Measurements from ENCODE around the gene UFD1. TPM values are rescaled to one million over a fixed set of nuclear protein-coding genes. Genes with fewer than 3 reads are reported as not detected.

Gene UFD1
- total RNA-seq, 1 experiment from 2014 or later: 74.4 TPM

DNA sequence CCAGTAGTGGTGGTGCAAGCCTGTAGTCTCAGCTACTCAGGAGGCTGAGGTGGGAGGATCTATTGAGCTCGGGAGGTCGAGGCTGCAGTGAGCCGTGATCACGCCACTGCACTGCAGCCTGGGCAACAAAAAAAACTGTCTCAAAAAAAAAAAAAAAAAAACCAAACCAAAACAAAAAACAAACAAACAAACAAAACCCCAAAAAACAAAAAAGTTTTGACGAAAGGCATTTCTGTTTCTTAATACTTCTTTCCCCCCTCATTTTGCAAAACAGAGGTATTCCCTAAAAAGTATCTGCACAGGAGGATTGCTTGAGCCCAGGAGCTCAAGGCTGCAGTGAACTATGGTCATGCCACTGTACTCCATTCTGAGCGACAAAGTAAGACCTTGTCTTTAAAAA lies 58.7 kb downstream of the UFD1 start:
- Mint-ChIP-seq H3K27me3 (ENCODE audit: low read depth) (no peaks in the 10 kb centered on the region), H3K9me3 (peaks cover 0 to 3% of the 10 kb centered on the region in 2 experiments; a peak in 2 of 5 replicates), H3K4me1 (peaks cover 29 to 32% of the 10 kb centered on the region in 2 experiments), H3K36me3 (ENCODE audit: insufficient read depth in 1 of 3, low read depth in 3 of 3) (peaks cover 5 to 10% (median 8%) of the 10 kb centered on the region in 3 experiments; a peak in 5 of 7 replicates), H3K27ac (no peak overlapping the region; a peak in 1 of 7 replicates), H3K4me3 (no peak overlapping the region)
- H4K8ac ChIP-seq (replicated peaks; ENCODE audit: insufficient read length, low read depth, low read length): no peak overlapping the region
- no peak overlapping the region for H2BK12ac ChIP-seq (ENCODE audit: insufficient read length, low read depth, low read length)
- H4K5ac ChIP-seq (ENCODE audit: insufficient read length, low read depth, low read length): no peak overlapping the region
- TF ChIP-seq, protein P1, sequence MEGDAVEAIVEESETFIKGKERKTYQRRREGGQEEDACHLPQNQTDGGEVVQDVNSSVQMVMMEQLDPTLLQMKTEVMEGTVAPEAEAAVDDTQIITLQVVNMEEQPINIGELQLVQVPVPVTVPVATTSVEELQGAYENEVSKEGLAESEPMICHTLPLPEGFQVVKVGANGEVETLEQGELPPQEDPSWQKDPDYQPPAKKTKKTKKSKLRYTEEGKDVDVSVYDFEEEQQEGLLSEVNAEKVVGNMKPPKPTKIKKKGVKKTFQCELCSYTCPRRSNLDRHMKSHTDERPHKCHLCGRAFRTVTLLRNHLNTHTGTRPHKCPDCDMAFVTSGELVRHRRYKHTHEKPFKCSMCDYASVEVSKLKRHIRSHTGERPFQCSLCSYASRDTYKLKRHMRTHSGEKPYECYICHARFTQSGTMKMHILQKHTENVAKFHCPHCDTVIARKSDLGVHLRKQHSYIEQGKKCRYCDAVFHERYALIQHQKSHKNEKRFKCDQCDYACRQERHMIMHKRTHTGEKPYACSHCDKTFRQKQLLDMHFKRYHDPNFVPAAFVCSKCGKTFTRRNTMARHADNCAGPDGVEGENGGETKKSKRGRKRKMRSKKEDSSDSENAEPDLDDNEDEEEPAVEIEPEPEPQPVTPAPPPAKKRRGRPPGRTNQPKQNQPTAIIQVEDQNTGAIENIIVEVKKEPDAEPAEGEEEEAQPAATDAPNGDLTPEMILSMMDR (conservative IDR thresholded peaks at IDR 0.05): no peak
- H3K14ac ChIP-seq (ENCODE audit: insufficient read depth, low read length): no peak overlapping the region
- H2AK5ac ChIP-seq (ENCODE audit: insufficient read length, low read length): no peak overlapping the region
- no peak for DNase-seq
- no peak overlapping the region for H3K4ac ChIP-seq (ENCODE audit: low read depth, low read length)
- peaks cover 35% of the 10 kb centered on the region; the same call in 1 of the 2 replicates for H3K79me2 ChIP-seq (ENCODE audit: insufficient read depth, low read length)
- H2BK5ac ChIP-seq (ENCODE audit: insufficient read length, low read length): no peak overlapping the region
- H3K23ac ChIP-seq (ENCODE audit: insufficient read length, low read depth, low read length): no peak overlapping the region
- H3K18ac ChIP-seq (ENCODE audit: insufficient read length, low read depth, low read length): no peak overlapping the region
- no peak overlapping the region for H2AFZ ChIP-seq (ENCODE audit: low read length)
- no peak overlapping the region for H2BK120ac ChIP-seq (ENCODE audit: low read depth, low read length, poor library complexity, severe bottlenecking)
- H3K9ac ChIP-seq (ENCODE audit: extremely low read depth, insufficient read length, low read length): no peak overlapping the region
- H3T11ph ChIP-seq (ENCODE audit: low read length): no peak overlapping the region
- H3K27ac ChIP-seq (ENCODE audit: insufficient read length, low read depth, low read length): no peak overlapping the region
- H3K56ac ChIP-seq (ENCODE audit: insufficient read length, low read depth, low read length): no peak overlapping the region
- no peak overlapping the region for H2BK20ac ChIP-seq (ENCODE audit: low read depth, low read length, poor library complexity, severe bottlenecking)
- H4K20me1 ChIP-seq (ENCODE audit: control insufficient read depth, insufficient read depth, insufficient read length): no peaks in the 10 kb centered on the region
- peaks cover 15% of the 10 kb centered on the region for H3K79me1 ChIP-seq (ENCODE audit: insufficient read depth, low read depth, low read length, poor library complexity, severe bottlenecking)
- H2BK15ac ChIP-seq (ENCODE audit: low read depth, low read length): no peak overlapping the region
- H3K9me3 ChIP-seq (ENCODE audit: control insufficient read depth, low read depth, low read length): no peaks in the 10 kb centered on the region
- no peaks in the 10 kb centered on the region for H3K23me2 ChIP-seq (ENCODE audit: insufficient read length, low read depth, low read length, poor library complexity, severe bottlenecking)
- H4K91ac ChIP-seq (ENCODE audit: insufficient read length, low read depth, low read length): no peak overlapping the region
- no peak overlapping the region for H3K4me2 ChIP-seq (ENCODE audit: insufficient read depth, insufficient read length, low read length)
- no peaks in the 10 kb centered on the region for H3K27me3 ChIP-seq (ENCODE audit: insufficient read depth, low read length)
- WGBS (ENCODE audit: extremely low coverage, insufficient read length, low lambda C conversion rate): no CpG with 5 or more reads among the region's 6 CpGs
- peaks cover 4% of the 10 kb centered on the region; the same call in 1 of the 2 replicates for H3K4me1 ChIP-seq (ENCODE audit: insufficient read depth, low read length)

All from H9 (cell line).